H9 (cell line): ENCODE results near the gene PDE1A. TPM values are rescaled to one million over a fixed set of nuclear protein-coding genes. Genes with fewer than 3 reads are reported as not detected.
A peak's percentile ranks its signal among the peaks of the same experiment; 100 is the strongest.

Experiments used
- DNase-seq: peaks from one replicate; pipeline ENCODE4 v3.0.0-alpha.2; 2017
- H2AFZ ChIP-seq: one replicate; pipeline ENCODE4 v1.6.1; 2013; ENCODE audit warnings: mild to moderate bottlenecking, low read length, control low read depth, moderate library complexity
- H2AK5ac ChIP-seq: 2 replicates; pipeline ENCODE4 v1.6.1; 2013; ENCODE audit warnings: low read length, control low read depth, mixed read lengths; ENCODE audit not compliant: insufficient read length
- H2BK120ac ChIP-seq: one replicate; pipeline ENCODE4 v1.6.1; 2013; ENCODE audit warnings: low read depth, mild to moderate bottlenecking, low read length, control low read depth, inconsistent platforms; ENCODE audit not compliant: poor library complexity, severe bottlenecking
- H2BK12ac ChIP-seq: 2 replicates; pipeline ENCODE4 v1.6.1; 2013; ENCODE audit warnings: low read length, control low read depth, mixed read lengths, low read depth; ENCODE audit not compliant: insufficient read length
- H2BK15ac ChIP-seq: 2 replicates; pipeline ENCODE4 v1.6.1; 2013; ENCODE audit warnings: low read depth, low read length, control low read depth
- H2BK20ac ChIP-seq: one replicate; pipeline ENCODE4 v1.6.1; 2013; ENCODE audit warnings: low read depth, mild to moderate bottlenecking, low read length, control low read depth, inconsistent platforms; ENCODE audit not compliant: poor library complexity, severe bottlenecking
- H2BK5ac ChIP-seq: 2 replicates; pipeline ENCODE4 v1.6.1; 2013; ENCODE audit warnings: low read length, control low read depth, mixed read lengths; ENCODE audit not compliant: insufficient read length
- H3K14ac ChIP-seq: 2 replicates; pipeline ENCODE4 v1.6.1; 2013; ENCODE audit warnings: low read length, control low read depth; ENCODE audit not compliant: insufficient read depth
- H3K18ac ChIP-seq: 2 replicates; pipeline ENCODE4 v1.6.1; 2013; ENCODE audit warnings: low read depth, mild to moderate bottlenecking, mixed read lengths, low read length, control low read depth; ENCODE audit not compliant: insufficient read length
- H3K23ac ChIP-seq: 2 replicates; pipeline ENCODE4 v1.6.1; 2013; ENCODE audit warnings: low read length, control low read depth, mixed read lengths, low read depth; ENCODE audit not compliant: insufficient read length
- H3K23me2 ChIP-seq: 2 replicates; pipeline ENCODE4 v1.6.1; 2013; ENCODE audit warnings: low read depth, mild to moderate bottlenecking, mixed read lengths, low read length, control low read depth; ENCODE audit not compliant: insufficient read length, poor library complexity, severe bottlenecking
- H3K27ac ChIP-seq: 2 replicates; pipeline ENCODE4 v1.5.1; 2013; ENCODE audit warnings: low read length, control low read depth, mixed read lengths, low read depth; ENCODE audit not compliant: insufficient read length
- H3K27me3 ChIP-seq: 2 replicates; pipeline ENCODE4 v1.6.1; 2013; ENCODE audit warnings: low read length, control low read depth, inconsistent platforms; ENCODE audit not compliant: insufficient read depth
- H3K4ac ChIP-seq: 2 replicates; pipeline ENCODE4 v1.6.1; 2013; ENCODE audit warnings: low read depth, mild to moderate bottlenecking, control low read depth, inconsistent platforms, low read length, moderate library complexity
- H3K4me1 ChIP-seq: 2 replicates; pipeline ENCODE4 v1.6.1; 2013; ENCODE audit warnings: low read length, control low read depth, inconsistent platforms; ENCODE audit not compliant: insufficient read depth
- H3K4me2 ChIP-seq: 2 replicates; pipeline ENCODE4 v1.6.1; 2013; ENCODE audit warnings: low read length, control low read depth, mixed read lengths; ENCODE audit not compliant: insufficient read length, insufficient read depth
- H3K56ac ChIP-seq: 2 replicates; pipeline ENCODE4 v1.6.1; 2013; ENCODE audit warnings: low read depth, mild to moderate bottlenecking, mixed read lengths, low read length, control low read depth; ENCODE audit not compliant: insufficient read length
- H3K79me1 ChIP-seq: 2 replicates; pipeline ENCODE4 v1.6.1; 2013; ENCODE audit warnings: low read depth, mild to moderate bottlenecking, moderate library complexity, low read length, control low read depth, inconsistent platforms; ENCODE audit not compliant: insufficient read depth, poor library complexity, severe bottlenecking
- H3K79me2 ChIP-seq: 2 replicates; pipeline ENCODE4 v1.6.1; 2013; ENCODE audit warnings: low read length, control low read depth, inconsistent platforms; ENCODE audit not compliant: insufficient read depth
- H3K9ac ChIP-seq: 2 replicates; pipeline ENCODE4 v1.6.1; 2013; ENCODE audit warnings: low read length, control low read depth, mixed read lengths; ENCODE audit not compliant: insufficient read length; ENCODE audit errors: extremely low read depth
- H3K9me3 ChIP-seq: one replicate; pipeline ENCODE4 v1.6.1; 2013; ENCODE audit warnings: low read depth, low read length, inconsistent platforms; ENCODE audit not compliant: control insufficient read depth
- H3T11ph ChIP-seq: one replicate; pipeline ENCODE4 v1.6.1; 2013; ENCODE audit warnings: mild to moderate bottlenecking, low read length, control low read depth, inconsistent platforms
- H4K20me1 ChIP-seq: one replicate; pipeline ENCODE4 v1.6.1; 2013; ENCODE audit not compliant: control insufficient read depth, insufficient read length, insufficient read depth
- H4K5ac ChIP-seq: 2 replicates; pipeline ENCODE4 v1.6.1; 2013; ENCODE audit warnings: low read depth, mild to moderate bottlenecking, mixed read lengths, low read length, control low read depth; ENCODE audit not compliant: insufficient read length
- H4K8ac ChIP-seq: replicated peaks from 2 replicates; pipeline ENCODE4 v1.6.1; 2013; ENCODE audit warnings: low read length, control low read depth, mixed read lengths, low read depth; ENCODE audit not compliant: insufficient read length
- H4K91ac ChIP-seq: 2 replicates; pipeline ENCODE4 v1.6.1; 2013; ENCODE audit warnings: low read depth, mild to moderate bottlenecking, moderate library complexity, mixed read lengths, low read length, control low read depth; ENCODE audit not compliant: insufficient read length
- H3K27ac Mint-ChIP-seq, 3 experiments: 2 replicates in 2 of 3; 3 replicates in 1 of 3; pipeline ENCODE4 v1.8.0; 2020 to 2021; ENCODE audit warnings: mixed read lengths in 3 of 3, mild to moderate bottlenecking in 1 of 3, moderate library complexity in 1 of 3
- H3K27me3 Mint-ChIP-seq: 2 replicates; pipeline ENCODE4 v1.8.0; 2021; ENCODE audit warnings: low read depth, mild to moderate bottlenecking, moderate library complexity, mixed read lengths
- H3K36me3 Mint-ChIP-seq, 3 experiments: 2 replicates in 2 of 3; 3 replicates in 1 of 3; pipeline ENCODE4 v1.8.0; 2020 to 2021; ENCODE audit warnings: low read depth in 3 of 3, mixed read lengths in 3 of 3; ENCODE audit not compliant: insufficient read depth in 1 of 3
- H3K4me1 Mint-ChIP-seq, 2 experiments: 2 replicates each; pipeline ENCODE4 v1.8.0; 2020; ENCODE audit warnings: mixed read lengths in 2 of 2
- H3K4me3 Mint-ChIP-seq, 2 experiments: 2 replicates in 1 of 2; 3 replicates in 1 of 2; pipeline ENCODE4 v1.8.0; 2020 to 2021; ENCODE audit warnings: mild to moderate bottlenecking in 2 of 2, mixed read lengths in 2 of 2, moderate library complexity in 1 of 2
- H3K9me3 Mint-ChIP-seq, 2 experiments: 2 replicates in 1 of 2; 3 replicates in 1 of 2; pipeline ENCODE4 v1.8.0; 2020; ENCODE audit warnings: mild to moderate bottlenecking in 2 of 2, mixed read lengths in 2 of 2, moderate library complexity in 1 of 2
- CTCF ChIP-seq: fragments of 200-600 bp; sonication (generic); conservative IDR thresholded peaks from 3 replicates; pipeline ENCODE4 v1.8.0; 2021; ENCODE audit warnings: antibody characterized with exemption, mild to moderate bottlenecking
- WGBS: extraction: QIAGEN DNeasy Blood & Tissue Kit; methylation state at CpG from one replicate; pipeline ENCODE4 v1.1.7; 2013; ENCODE audit warnings: missing lambda C conversion rate, low lambda C conversion rate, mixed read lengths; ENCODE audit not compliant: insufficient read length; ENCODE audit errors: extremely low coverage; 5-methylcytosine and 5-hydroxymethylcytosine counted together
- total RNA-seq: library from RNA; stranded (reverse); gene quantifications from 2 replicates; pipeline ENCODE4 v1.2.1, GENCODE V29; 2021

The PDE1A gene
- total RNA-seq, 1 experiment from 2014 or later, result 0.11 TPM

DNA sequence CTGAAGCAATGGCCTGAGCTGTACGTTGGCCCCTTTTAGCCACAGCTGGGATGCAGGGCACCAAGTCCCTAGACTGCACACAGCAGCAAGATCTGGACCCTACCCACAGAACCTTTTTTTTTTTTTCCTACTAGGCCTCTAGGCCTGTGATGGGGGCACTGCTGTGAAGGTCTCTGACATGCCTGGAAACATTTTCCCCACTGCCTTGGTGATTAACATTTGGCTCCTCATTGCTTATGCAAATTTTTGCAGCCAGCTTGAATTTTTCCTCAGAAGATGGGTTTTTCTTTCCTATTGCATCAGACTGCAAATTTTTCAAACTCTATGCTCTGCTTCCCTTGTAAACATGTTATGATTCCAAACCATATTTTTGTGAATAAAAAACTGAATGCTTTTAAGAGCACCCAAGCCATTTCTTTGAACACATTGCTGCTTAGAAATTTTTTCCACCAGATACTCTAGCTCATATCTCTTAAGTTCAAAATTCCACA lies 33.5 kb downstream of the PDE1A start:
- Histone ChIP-seq H3T11ph (no peak overlapping the region), H2BK120ac (no peak overlapping the region), H3K14ac (no peak overlapping the region), H3K23ac (no peak overlapping the region), H3K27ac (no peak overlapping the region), H2BK15ac (no peak overlapping the region), H3K56ac (no peak overlapping the region), H3K18ac (no peak overlapping the region), H3K4ac (no peak overlapping the region), H2BK12ac (no peak overlapping the region), H3K9ac (no peak overlapping the region), H3K23me2 (no peaks in the 10 kb centered on the region), H4K20me1 (no peaks in the 10 kb centered on the region), H2BK20ac (no peak overlapping the region), H2AFZ (no peak overlapping the region), H3K79me2 (no peaks in the 10 kb centered on the region), H3K4me1 (no peaks in the 10 kb centered on the region), H4K8ac (no peak overlapping the region), H2BK5ac (no peak overlapping the region), H3K79me1 (no peaks in the 10 kb centered on the region), H2AK5ac (no peak overlapping the region), H4K5ac (no peak overlapping the region), H3K9me3 (no peaks in the 10 kb centered on the region), H3K27me3 (no peaks in the 10 kb centered on the region), H3K4me2 (no peak overlapping the region), H4K91ac (no peak overlapping the region)
- Mint-ChIP-seq H3K27ac (peak overlapping the region in 1 of 3 experiments; percentile 18; a peak in 1 of 7 replicates), H3K4me3 (no peak overlapping the region), H3K36me3 (0 out of 7 replicates have a peak, but pooled peaks cover 0 to 4% (median 0%) of the 10 kb centered on the region in 3 experiments), H3K27me3 (no peaks in the 10 kb centered on the region), H3K4me1 (no peaks in the 10 kb centered on the region), H3K9me3 (no peaks in the 10 kb centered on the region; a peak in 2 of 5 replicates)
- DNase-seq, result no peak
- no peak for TF ChIP-seq CTCF
- no CpG with 5 or more reads among the region's 1 CpG for WGBS
